Epithelial cell of esophagus (primary cell): Measurements from ENCODE around the gene CATSPERD.

Experiments
- DNase-seq: peaks from one replicate; pipeline ENCODE4 v3.0.0; 2010; ENCODE audit warnings: low read depth
- H3K4me3 ChIP-seq: 2 replicates; pipeline ENCODE4 v1.5.1; 2011; ENCODE audit warnings: mild to moderate bottlenecking, low read length, control low read depth
- TF ChIP-seq, protein P1 (sequence below): IDR thresholded peaks from 2 replicates; pipeline ENCODE4 v1.5.1; 2011; ENCODE audit warnings: low read depth, mild to moderate bottlenecking, low read length, control low read depth, inconsistent platforms; ENCODE audit not compliant: insufficient read depth; ENCODE audit errors: missing control alignments

Gene CATSPERD

DNA sequence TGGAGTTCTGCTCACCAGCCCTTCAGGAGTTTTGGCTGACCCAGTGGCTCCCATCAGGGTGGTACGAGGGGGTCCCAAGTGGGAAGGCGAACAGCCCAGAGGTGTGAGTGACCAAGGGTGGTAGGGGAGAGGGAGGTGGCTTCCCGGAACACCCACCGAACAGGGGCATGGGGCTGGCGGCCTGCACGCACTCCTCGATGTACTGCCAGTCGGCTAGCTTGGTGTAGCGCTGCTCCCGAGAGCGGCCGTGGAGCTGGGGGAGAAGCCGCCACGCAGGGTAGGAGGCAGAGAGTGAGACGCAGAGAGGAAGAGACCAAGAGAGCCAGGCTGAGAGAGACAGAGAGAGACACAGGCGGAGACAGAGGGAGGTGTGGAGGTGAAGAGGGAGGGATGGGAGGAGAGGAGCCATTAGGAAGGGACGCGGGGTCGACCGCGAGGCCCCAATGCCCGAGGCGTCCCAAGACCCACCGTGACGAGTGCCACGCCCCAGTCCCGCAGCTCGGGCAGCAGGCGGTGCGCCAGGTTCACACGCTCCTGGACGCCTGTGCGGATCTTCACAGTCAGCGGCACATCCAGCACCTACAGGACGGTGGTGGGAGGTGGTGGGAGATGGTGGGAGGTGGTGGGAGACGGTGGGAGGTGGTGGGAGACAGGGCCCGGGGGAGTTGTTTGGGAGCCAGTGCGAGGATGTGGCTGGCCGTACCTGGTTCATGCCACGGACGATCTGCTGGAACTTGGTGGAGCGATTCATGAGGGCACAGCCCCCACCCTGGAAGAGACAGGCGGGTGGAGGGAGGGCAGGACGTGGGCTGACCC lies 66.4 kb downstream of the CATSPERD start:
- TF ChIP-seq, protein P1, sequence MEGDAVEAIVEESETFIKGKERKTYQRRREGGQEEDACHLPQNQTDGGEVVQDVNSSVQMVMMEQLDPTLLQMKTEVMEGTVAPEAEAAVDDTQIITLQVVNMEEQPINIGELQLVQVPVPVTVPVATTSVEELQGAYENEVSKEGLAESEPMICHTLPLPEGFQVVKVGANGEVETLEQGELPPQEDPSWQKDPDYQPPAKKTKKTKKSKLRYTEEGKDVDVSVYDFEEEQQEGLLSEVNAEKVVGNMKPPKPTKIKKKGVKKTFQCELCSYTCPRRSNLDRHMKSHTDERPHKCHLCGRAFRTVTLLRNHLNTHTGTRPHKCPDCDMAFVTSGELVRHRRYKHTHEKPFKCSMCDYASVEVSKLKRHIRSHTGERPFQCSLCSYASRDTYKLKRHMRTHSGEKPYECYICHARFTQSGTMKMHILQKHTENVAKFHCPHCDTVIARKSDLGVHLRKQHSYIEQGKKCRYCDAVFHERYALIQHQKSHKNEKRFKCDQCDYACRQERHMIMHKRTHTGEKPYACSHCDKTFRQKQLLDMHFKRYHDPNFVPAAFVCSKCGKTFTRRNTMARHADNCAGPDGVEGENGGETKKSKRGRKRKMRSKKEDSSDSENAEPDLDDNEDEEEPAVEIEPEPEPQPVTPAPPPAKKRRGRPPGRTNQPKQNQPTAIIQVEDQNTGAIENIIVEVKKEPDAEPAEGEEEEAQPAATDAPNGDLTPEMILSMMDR = no peak
- no peak for DNase-seq
- H3K4me3 ChIP-seq = no peak overlapping the region

DNA sequence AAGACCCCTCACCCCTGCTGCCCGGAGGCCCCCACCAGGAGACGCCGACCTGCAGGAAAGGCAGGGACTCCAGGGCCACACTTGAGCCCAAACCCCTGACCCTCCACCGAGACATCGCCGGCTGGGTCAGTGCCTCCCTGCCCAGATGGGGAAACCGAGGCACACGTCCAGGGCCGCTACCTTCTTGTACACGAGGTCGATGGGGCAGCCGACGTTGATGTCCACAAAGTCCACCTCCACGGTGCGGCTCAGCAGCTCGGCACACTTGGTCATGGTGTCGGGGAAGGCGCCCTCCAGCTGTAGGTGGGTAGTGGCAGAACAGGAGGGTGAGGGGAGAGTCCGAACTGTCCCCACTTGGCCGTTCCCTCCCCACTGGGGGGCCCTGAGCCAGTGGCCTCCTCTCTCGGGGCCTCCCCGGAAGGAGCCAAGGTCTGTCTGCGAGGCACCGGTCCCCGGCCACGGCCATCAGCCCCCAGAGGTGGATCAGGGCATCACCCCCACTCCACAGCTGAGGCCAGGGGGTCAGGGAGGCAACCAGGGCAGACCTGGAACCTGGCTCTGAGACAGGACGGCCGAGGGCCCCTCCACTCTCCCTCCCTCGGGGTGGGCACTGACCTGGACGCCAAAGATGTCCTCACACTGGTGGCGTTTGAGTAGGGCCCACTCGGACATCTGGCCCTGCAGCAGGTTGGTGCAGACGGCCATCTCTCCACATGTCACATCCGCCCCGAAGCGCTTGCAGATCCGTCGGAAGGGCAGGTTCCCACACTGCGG lies 67.2 kb downstream of the CATSPERD start:
- no peak for DNase-seq
- TF ChIP-seq, protein P1 = no peak
- no peak overlapping the region for H3K4me3 ChIP-seq

DNA sequence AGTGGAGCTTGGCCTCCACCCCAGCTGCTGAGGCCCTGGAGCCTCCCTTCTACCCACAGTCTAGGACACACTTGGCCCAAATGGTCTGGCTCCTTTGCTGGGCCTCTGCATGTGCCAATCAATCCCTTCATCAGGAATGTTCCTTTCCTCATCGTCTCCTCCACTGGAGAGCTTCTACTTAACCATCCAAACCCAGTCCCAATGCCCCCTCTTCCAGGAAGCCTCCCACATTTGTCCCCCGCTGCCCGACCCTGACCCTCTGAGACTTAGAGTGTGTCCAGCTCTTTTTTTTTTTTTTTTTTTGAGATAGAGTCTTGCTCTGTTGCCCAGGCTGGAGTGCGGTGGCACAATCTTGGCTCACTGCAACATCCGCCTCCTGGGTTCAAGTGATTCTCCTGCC lies 68.0 kb downstream of the CATSPERD start:
- no peak for DNase-seq
- TF ChIP-seq, protein P1 = no peak

DNA sequence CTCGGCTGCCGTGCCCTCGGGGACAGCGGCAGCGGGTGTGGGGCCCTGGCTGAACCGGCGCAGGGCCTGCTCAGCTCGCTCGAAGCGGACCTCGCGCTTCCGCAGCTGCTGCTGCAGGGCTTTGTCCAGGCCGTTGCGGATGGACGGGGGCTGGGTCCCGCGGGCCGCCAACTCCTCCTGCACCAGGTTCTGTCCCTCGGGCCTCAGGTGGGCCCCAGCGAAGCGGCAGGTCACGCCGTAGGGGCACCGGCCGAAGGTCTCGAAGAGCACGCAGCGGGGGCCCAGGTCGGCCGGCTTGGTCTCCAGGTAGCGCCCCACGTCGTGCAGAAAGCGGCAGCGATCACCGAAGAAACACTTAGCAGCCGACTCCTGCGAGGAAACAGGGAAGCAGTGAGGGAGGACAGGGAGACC lies 68.9 kb downstream of the CATSPERD start:
- DNase-seq = no peak
- TF ChIP-seq, protein P1 = no peak
- H3K4me3 ChIP-seq = peak overlapping the region; percentile 96

More for the DNA sequence above, 68.0 kb downstream of the CATSPERD start:
- no peak overlapping the region for H3K4me3 ChIP-seq

DNA sequence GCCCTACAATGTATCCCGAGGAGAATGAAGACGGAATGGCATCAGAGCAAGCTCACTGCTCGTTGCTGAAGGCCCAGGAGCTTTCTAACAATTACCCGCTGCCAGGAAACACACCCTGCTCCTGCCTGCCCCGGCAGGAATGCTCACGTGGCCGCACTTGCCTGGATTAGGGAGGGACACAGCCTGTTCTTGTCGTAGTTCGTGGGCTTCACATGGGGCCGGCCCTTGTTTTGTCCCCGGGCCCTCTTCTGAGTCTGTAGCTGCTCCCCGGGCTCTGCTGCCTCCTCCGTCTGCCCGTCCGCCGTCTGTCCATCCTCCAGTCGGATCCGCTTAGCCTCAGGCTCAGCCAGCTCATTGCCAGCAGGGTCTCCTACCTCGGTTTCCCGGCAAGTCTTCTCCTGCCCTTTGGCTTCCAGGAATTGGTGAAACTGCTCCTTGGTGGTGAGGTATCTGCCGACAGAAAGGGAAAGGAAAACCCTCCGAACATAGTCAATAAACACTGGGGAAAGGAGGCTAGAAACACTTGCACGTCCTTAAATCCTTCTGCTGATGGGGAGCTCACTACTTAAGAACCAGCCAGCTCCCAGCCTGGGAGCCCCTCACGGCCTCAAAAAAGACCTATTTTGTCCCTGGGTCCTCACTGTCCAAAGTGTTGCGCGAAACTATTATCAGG lies 69.6 kb downstream of the CATSPERD start:
- TF ChIP-seq, protein P1 = no peak
- peak; percentile 90 for DNase-seq
- peak overlapping the region; percentile 96 for H3K4me3 ChIP-seq

DNA sequence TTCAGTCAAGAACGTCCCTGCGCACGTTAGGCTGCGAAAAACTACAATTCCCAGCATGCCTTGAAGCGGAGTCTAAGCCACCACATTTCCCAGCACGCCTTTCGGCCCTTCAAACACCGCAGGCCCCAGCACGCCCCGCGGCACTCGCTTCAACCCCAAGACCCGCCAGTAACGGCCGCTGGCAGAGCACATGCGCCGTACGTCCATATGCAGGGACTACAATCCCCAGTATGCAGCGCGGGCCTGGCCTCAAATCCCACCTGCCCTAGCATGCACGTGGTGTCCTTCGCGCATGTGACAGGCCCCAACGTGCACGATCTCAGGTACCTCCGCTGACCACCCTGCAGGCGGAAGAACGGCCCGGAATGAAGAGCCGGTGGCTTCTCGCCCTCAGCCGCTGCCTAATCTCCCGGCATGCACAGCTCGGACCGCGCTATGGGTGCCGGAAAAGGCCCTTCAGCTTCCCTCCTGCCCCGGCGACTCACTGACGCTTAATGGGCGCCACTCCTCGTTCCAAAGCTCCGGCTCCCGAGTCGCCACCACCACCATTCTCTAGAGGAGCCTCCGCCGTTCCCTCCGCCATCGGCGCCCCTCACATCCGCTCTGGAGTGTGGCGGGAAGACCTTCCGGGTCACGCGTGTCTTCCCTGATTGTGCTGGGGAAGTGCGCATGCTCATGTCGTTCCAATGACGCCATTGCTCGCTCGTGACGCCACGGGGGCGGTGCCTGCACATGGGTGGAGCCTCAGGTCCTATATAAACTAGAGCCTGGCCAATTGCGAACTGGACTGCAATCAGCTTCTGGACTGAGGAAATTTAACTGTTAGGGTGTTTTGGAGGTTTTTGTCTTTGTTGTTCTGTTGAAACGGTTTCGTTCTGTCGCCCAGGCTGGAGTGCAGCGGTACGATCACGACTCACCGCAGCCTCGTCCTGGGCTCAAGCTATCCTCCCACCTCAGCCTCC lies 70.4 kb downstream of the CATSPERD start, which contains the start of gene DUS3L:
TSS of gene DUS3L (minus strand) at position 605 of the 962 bp plus-strand sequence. CDS start at position 583, 22 bp downstream.
- DNase-seq = peak; percentile 100
- TF ChIP-seq, protein P1 = no peak
- peak within 1 kb of the TSS; percentile 96 for H3K4me3 ChIP-seq
